Amygdala (tissue), 56 donors: ENCODE data around the gene CADM2.

Experiments
- DNase-seq, 56 donors: peaks; one replicate each; lab custom pipeline; 2025; lab: John Stamatoyannopoulos, UW

CADM2 gene

GRCh38 chr3:85171976-85172375 lies 213.2 kb downstream of the CADM2 start:
- no peak for DNase-seq

- DNase-seq: no peak
Observed at GRCh38 chr3:85176799-85177198, 218.0 kb downstream of the CADM2 start.

GRCh38 chr3:85182975-85183752 lies 224.4 kb downstream of the CADM2 start:
- no peak for DNase-seq

GRCh38 chr3:85185495-85185894 lies 226.7 kb downstream of the CADM2 start:
- no peak for DNase-seq

GRCh38 chr3:85189731-85190130 lies 230.9 kb downstream of the CADM2 start:
- DNase-seq: no peak

- DNase-seq: no peak
Observed at GRCh38 chr3:85193565-85193964, 234.8 kb downstream of the CADM2 start.

- no peak for DNase-seq
Observed at GRCh38 chr3:85208650-85209049, 249.9 kb downstream of the CADM2 start.

- DNase-seq: no peak
Observed at GRCh38 chr3:85210540-85210939, 251.8 kb downstream of the CADM2 start.

- no peak for DNase-seq
Observed at GRCh38 chr3:85228966-85229365, 270.2 kb downstream of the CADM2 start.

GRCh38 chr3:85244091-85244490 lies 285.3 kb downstream of the CADM2 start:
- DNase-seq: no peak

- no peak for DNase-seq
Observed at GRCh38 chr3:85244519-85244918, 285.7 kb downstream of the CADM2 start.

- no peak for DNase-seq
Observed at GRCh38 chr3:85251766-85252165, 293.0 kb downstream of the CADM2 start.

GRCh38 chr3:85252686-85253085 lies 293.9 kb downstream of the CADM2 start:
- no peak for DNase-seq

GRCh38 chr3:85254738-85255137 lies 295.9 kb downstream of the CADM2 start:
- DNase-seq: no peak

- peak in 7 of 56 donors; percentile 2 to 13 (median 4) for DNase-seq
Observed at GRCh38 chr3:85255949-85256348, 297.2 kb downstream of the CADM2 start.

- DNase-seq: no peak
Observed at GRCh38 chr3:85258326-85258725, 299.5 kb downstream of the CADM2 start.

- DNase-seq: no peak
Observed at GRCh38 chr3:85258819-85259218, 300.0 kb downstream of the CADM2 start.

GRCh38 chr3:85259748-85260147 lies 301.0 kb downstream of the CADM2 start:
- no peak for DNase-seq

GRCh38 chr3:85264381-85264780 lies 305.6 kb downstream of the CADM2 start:
- no peak for DNase-seq

- DNase-seq: no peak
Observed at GRCh38 chr3:85270488-85270887, 311.7 kb downstream of the CADM2 start.

GRCh38 chr3:85271911-85272310 lies 313.1 kb downstream of the CADM2 start:
- no peak for DNase-seq

GRCh38 chr3:85288257-85288656 lies 329.5 kb downstream of the CADM2 start:
- DNase-seq: no peak

GRCh38 chr3:85297291-85297690 lies 338.5 kb downstream of the CADM2 start:
- DNase-seq: peak in 1 of 56 donors; percentile 2
